Fibroblast of pulmonary artery (primary cell): Measurements from ENCODE around the gene AHDC1.
"Not testable (repeated sequence)": the region's sequence is repeated elsewhere in the genome, so short reads cannot be mapped to it uniquely, and the experiment has no call there.

Experiments
- DNase-seq: peaks from one replicate; pipeline ENCODE4 v3.0.0-alpha.2; 2010; ENCODE audit warnings: low read depth
- H3K4me3 ChIP-seq: replicated peaks from 2 replicates; pipeline ENCODE4 v1.5.1; 2011; ENCODE audit warnings: low read depth, mild to moderate bottlenecking, control low read depth, low read length, moderate library complexity
- TF ChIP-seq, protein P1 (sequence below): IDR thresholded peaks from 2 replicates; pipeline ENCODE4 v1.5.1; 2011; ENCODE audit warnings: mild to moderate bottlenecking, control low read depth, low read length, inconsistent platforms; ENCODE audit errors: missing control alignments

Gene AHDC1

DNA sequence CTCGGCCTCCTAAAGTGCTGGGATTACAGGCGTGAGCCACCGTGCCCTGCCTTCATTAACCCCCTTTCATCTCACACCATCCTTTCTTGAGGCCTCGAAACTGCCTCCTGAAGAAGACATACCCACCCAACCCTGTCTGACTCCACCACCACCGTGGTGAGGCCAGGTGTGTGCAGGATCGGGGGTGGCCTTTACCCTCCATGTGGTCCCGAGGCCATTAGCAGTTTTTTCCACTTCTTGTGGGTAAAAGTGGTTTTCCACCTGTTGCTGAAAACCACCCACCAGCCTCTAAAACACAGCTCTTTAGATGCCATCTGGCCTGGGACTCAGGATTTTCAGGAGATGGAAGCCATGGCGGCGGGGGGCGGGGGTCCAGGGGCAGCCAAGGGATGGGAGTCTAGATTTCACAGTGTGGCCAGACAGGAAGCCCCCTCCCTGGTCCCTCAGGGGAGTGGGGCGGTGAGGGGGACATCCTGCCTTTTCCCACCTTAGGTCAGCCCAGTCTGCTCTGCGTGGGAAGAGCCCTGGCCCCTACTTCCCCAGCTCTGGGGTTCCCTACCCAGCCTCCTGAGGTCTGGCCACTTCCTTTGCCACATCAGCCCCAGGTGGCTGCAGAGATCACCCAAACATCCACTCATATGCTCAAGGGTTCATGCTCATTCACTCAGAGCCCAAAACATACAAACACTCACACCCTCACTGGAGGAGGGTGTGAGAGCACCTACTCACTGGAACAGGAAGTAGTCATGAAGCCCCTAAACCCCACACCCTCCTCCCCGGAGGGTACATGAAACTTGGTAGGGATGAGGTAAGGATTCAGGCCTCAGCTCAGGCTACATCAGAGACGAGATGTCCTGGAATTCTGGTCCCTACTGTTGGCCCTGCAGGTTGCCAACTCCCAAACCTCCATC is 28.7 kb upstream of the AHDC1 start:
- TF ChIP-seq, protein P1, sequence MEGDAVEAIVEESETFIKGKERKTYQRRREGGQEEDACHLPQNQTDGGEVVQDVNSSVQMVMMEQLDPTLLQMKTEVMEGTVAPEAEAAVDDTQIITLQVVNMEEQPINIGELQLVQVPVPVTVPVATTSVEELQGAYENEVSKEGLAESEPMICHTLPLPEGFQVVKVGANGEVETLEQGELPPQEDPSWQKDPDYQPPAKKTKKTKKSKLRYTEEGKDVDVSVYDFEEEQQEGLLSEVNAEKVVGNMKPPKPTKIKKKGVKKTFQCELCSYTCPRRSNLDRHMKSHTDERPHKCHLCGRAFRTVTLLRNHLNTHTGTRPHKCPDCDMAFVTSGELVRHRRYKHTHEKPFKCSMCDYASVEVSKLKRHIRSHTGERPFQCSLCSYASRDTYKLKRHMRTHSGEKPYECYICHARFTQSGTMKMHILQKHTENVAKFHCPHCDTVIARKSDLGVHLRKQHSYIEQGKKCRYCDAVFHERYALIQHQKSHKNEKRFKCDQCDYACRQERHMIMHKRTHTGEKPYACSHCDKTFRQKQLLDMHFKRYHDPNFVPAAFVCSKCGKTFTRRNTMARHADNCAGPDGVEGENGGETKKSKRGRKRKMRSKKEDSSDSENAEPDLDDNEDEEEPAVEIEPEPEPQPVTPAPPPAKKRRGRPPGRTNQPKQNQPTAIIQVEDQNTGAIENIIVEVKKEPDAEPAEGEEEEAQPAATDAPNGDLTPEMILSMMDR, result no peak
- no peak for DNase-seq
- no peak overlapping the region for H3K4me3 ChIP-seq

GRCh38 chr1:27630859-27631491 is 27.0 kb upstream of the AHDC1 start:
- TF ChIP-seq, protein P1, result no peak
- no peak for DNase-seq

GRCh38 chr1:27628712-27629111 is 24.8 kb upstream of the AHDC1 start:
- H3K4me3 ChIP-seq, result no peak overlapping the region
- DNase-seq, result no peak
- TF ChIP-seq, protein P1, result no peak

More at GRCh38 chr1:27630859-27631491, 27.0 kb upstream of the AHDC1 start:
- H3K4me3 ChIP-seq, result no peak overlapping the region

DNA sequence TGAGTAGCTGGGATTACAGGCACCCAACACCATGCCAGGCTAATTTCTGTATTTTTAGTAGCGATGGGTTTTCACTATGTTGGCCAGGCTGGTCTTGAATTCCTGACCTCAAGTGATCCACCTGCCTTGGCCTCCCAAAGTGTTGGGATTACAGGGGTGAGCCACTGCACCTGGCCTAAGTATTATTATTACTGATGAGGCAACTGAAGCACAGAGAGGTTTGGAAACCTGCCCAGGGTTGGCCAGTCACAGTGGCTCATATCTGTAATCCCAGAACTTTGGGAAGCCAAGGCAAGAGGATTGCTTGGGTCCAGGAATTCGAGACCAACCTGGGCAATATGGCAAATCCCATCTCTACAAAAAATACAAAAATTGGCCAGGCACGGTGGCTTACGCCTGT is 23.8 kb upstream of the AHDC1 start:
- not testable (repeated sequence) for DNase-seq, H3K4me3 ChIP-seq

DNA sequence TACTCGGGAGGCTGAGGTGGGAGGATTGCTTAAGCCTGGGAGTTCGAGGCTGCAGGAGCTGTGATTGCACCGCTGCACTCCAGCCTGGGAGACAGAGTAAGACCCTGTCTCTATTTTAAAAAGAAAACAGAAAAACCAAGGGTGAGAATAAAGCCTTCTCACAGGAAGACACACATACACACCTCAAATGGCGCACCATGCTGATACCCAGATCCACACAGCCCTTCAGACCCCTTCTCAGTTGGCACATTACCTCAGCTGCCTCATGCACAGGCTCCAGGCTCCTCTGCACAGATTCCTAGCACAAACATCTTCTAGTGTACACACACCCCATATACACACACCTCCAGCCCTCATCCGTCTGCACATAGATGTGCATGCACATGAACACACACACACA is 23.1 kb upstream of the AHDC1 start:
- TF ChIP-seq, protein P1, result no peak
- no peak for DNase-seq
- no peak overlapping the region for H3K4me3 ChIP-seq

GRCh38 chr1:27626031-27626935 is 22.3 kb upstream of the AHDC1 start:
- TF ChIP-seq, protein P1, result no peak
- no peak for DNase-seq
- no peak overlapping the region for H3K4me3 ChIP-seq
